RWPE1 (cell line): ENCODE measurements around the gene ESPN.

ENCODE experiments used
- CTCF ChIA-PET: fragments of 350-600 bp; sonication (Branson Sonifier 250); formaldehyde crosslinking; extraction: SDS; loops from one replicate; lab custom pipeline; 2021; lab: Yijun Ruan, JAX
- POLR2A ChIA-PET: fragments of 400-600 bp; formaldehyde crosslinking; extraction: SDS; loops from one replicate; lab custom pipeline; 2020; ENCODE audit warnings: antibody characterized with exemption; ENCODE audit not compliant: low non-redundant PET; lab: Yijun Ruan, JAX
- DNase-seq: peaks from one replicate; pipeline ENCODE4 v3.0.0; 2012; ENCODE audit warnings: low spot score
- H3K27ac ChIP-seq: fragments of 450-650 bp; 2 replicates; pipeline ENCODE4 v1.5.1; 2017
- TF ChIP-seq, protein P1 (sequence below): fragments of 450-650 bp; conservative IDR thresholded peaks from 2 replicates; pipeline ENCODE4 v1.5.1; 2017; ENCODE audit warnings: low read depth, mild to moderate bottlenecking

The ESPN gene

DNA sequence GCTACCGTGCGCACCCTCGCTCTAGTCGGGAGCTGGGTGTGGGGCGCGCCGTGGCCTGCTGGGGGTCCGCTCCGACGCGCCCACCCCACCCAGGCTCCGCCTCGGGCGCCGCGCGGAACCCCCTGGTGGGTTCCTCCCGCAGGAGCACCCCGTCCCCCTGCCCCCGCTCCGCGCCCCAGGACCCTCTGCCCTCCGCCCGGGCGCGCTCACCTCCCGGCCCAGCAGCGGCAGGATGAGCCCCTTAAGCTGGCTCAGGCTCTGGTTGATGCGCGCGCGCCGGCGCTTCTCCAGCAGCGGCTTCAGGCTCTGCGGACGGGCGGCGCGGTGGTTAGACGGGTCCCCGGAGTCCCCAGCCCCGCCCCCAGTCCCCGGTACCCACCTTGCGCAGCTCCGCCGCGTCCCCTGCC lies 5.2 kb upstream of the ESPN start:
- DNase-seq = no peak
- TF ChIP-seq, protein P1, sequence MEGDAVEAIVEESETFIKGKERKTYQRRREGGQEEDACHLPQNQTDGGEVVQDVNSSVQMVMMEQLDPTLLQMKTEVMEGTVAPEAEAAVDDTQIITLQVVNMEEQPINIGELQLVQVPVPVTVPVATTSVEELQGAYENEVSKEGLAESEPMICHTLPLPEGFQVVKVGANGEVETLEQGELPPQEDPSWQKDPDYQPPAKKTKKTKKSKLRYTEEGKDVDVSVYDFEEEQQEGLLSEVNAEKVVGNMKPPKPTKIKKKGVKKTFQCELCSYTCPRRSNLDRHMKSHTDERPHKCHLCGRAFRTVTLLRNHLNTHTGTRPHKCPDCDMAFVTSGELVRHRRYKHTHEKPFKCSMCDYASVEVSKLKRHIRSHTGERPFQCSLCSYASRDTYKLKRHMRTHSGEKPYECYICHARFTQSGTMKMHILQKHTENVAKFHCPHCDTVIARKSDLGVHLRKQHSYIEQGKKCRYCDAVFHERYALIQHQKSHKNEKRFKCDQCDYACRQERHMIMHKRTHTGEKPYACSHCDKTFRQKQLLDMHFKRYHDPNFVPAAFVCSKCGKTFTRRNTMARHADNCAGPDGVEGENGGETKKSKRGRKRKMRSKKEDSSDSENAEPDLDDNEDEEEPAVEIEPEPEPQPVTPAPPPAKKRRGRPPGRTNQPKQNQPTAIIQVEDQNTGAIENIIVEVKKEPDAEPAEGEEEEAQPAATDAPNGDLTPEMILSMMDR = no peak
- CTCF ChIA-PET = interaction anchor here (0.6 to 6.8 kb wide), 4 partner anchors 20 to 185 kb away, joined by 4 to 85 read pairs (median 7); no protein-coding TSS in a partner anchor
- POLR2A ChIA-PET = interaction anchor here (0.5 kb wide), 2 partner anchors 11 to 39 kb away, joined by 3 read pairs; no protein-coding TSS in a partner anchor
- H3K27ac ChIP-seq = peak overlapping the region; percentile 66

DNA sequence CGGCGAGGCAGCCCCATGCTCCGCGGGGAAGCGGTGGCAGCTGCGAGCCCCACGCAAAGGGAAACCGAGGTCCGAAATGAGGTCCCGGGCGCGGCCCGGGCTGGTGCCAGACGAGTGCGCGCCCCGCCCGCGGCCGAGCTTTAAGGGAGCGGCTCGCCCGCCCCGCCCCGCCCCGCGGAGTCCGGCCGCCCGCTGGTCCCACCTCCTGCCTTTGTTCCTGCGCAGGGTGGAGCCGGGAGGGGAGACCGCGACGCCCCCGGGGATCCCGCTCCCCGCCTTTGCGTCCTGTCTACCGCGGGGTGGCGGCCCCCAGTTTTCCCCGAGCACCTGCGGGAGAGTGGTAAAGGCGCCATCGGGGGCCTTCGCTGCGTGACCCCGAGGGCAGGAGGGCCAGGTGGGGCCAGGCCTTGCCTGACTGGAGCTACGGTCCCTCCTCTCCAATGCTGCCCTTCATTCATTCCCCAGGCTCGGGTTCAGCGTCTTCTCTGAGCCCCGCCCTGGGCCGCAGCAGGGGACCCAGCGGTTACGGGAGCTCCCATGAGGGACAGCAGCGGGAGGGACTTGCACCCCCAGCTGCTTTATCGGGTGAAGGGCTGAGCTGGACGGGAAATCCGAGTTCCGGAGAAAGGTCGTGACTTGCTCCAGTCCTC lies 4.6 kb upstream of the ESPN start, which contains the start of gene HES2:
TSS of gene HES2 (minus strand) at position 116 of the 650 bp plus-strand sequence. CDS start at position 17, 99 bp downstream.
- POLR2A ChIA-PET = interaction anchor here (0.5 kb wide), 1 partner anchor 39 kb away, joined by 3 read pairs; no protein-coding TSS in a partner anchor
- CTCF ChIA-PET = interaction anchor here (0.6 to 6.8 kb wide), 3 partner anchors 19 to 185 kb away, joined by 4 to 85 read pairs (median 5); no protein-coding TSS in a partner anchor

DNA sequence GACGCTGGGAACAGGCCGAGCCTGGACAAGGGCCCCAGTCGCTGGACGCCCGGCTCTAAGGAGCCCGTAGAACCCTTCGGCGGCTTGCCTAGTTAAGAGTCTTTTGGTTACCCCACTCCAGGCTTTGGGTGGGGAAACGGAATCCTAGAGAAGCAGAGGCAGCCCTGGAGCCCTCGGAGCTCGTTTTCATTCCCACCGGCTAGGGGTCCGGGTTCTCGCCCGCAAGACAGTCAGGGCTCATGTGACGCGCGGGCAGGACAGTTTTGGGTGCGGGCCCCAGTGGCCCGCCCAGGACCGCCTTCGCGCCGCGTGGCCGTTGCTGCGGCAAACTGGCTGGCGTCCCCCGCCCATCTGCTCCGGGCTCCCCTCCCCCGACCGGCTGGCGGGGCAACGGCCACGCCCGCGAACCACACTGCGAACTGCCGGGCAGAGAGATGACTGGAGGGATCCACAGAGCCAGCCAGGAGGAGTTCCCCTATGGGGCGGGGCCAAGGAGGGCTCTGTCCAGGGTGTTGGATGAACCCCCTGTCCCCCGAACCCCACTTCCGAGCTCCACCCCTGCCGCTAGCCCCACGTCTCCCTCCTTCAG lies 4.0 kb upstream of the ESPN start:
- ChIA-PET POLR2A (no interaction called here), CTCF (interaction anchor here (0.7 to 6.8 kb wide), 2 partner anchors 11 to 19 kb away, joined by 4 to 85 read pairs; no protein-coding TSS in a partner anchor)
- peak overlapping the region; percentile 88 for H3K27ac ChIP-seq
- TF ChIP-seq, protein P1 = no peak
- DNase-seq = no peak

More for the DNA sequence above, 4.6 kb upstream of the ESPN start, which contains the start of gene HES2:
- peak; percentile 84 for DNase-seq
- TF ChIP-seq, protein P1 = no peak
- H3K27ac ChIP-seq = peak within 1 kb of the TSS; percentile 66

DNA sequence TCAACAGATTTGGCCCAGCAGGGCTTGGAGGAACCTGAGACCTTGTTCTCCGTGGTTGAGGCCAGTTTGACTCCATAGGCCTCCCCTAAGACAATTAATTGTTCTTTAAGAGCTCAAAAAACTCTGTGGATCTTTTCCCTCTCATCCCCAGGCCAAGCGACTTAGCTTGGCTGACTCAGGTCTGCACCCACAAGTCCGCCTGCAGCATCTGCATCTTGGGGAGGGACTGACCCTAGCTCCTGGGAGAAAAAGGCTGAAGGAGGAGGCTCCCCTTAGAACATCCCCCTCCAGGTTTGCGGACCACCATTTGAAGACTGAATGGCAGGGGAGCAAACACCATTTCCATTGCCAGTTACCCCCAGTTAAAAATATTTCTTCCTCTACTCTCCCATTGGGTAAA lies 3.3 kb upstream of the ESPN start:
- POLR2A ChIA-PET = no interaction called here
- H3K27ac ChIP-seq = peak overlapping the region; percentile 88
- TF ChIP-seq, protein P1 = no peak
- DNase-seq = no peak
- CTCF ChIA-PET = interaction anchor here (0.7 to 6.8 kb wide), 3 partner anchors 10 to 268 kb away, joined by 3 to 85 read pairs (median 4); no protein-coding TSS in a partner anchor

DNA sequence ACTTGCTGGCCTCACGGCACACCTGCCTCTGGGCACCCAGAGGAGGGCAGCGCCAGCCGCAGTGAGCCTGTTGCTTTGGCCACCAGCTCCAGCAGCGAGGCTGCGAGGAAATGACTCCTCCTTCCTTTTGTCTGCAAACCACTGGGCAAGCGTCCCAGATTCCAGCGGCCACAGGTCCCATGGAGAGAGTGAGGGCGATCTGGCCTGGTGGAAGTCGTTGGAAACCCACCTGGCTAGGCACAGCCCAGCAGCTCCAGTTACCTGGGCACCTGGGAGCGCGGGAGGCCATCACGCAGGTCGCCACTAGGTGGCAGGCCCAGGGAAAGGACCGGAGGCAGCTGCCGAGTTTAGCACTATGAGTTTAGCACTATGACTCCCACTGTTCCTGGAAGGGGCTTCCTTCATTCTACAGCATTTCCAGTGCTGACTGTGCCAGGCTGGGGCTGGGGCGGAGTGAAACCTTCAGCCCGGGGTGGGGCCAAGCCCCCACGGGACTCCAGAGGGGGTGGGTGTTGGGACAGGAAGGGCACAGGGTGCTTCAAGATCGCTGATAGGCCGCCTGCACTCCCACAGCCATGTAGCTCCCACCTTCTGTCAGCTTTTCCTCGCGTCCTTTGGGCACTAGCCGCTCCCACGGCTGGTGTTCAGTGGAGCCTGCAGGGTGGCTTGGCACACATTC lies 1.1 kb upstream of the ESPN start:
- TF ChIP-seq, protein P1 = peak; percentile 90
- CTCF ChIA-PET = interaction anchor here (0.5 to 6.8 kb wide), 19 partner anchors 9 to 382 kb away, joined by 3 to 85 read pairs (median 3); no protein-coding TSS in a partner anchor
- peak; percentile 74 for DNase-seq
- H3K27ac ChIP-seq = peak overlapping the region; percentile 88
- POLR2A ChIA-PET = no interaction called here
